ENCODE data around the gene POLR3GL.
"Not testable (repeated sequence)": the region's sequence is repeated elsewhere in the genome, so short reads cannot be mapped to it uniquely, and the experiment has no call there.

Gene POLR3GL

GRCh38 chr1:146022403-146023127 lies 58.1 kb downstream of the POLR3GL start:
- H3K36me3 ChIP-seq (replicated peaks in 1 of 2; ENCODE audit: control insufficient read depth in 2 of 2, insufficient read depth in 2 of 2, low read length in 2 of 2): no peaks in the 10 kb centered on the region
- peaks cover 0 to 2% of the 10 kb centered on the region in 2 donors for H3K4me1 ChIP-seq (ENCODE audit: control insufficient read depth in 2 of 2, insufficient read depth in 1 of 2, low read depth in 1 of 2, low read length in 2 of 2)
- no peaks in the 10 kb centered on the region for H3K79me1 ChIP-seq (ENCODE audit: low read depth, low read length)
- H2BK12ac ChIP-seq (ENCODE audit: low read length): no peak overlapping the region
- no peak overlapping the region for H2AK5ac ChIP-seq (ENCODE audit: low read depth, low read length)
- H3K27ac ChIP-seq (replicated peaks; ENCODE audit: low read length): no peak overlapping the region
- no peak overlapping the region for H3K14ac ChIP-seq (ENCODE audit: low read length)
- no peak overlapping the region for H2BK5ac ChIP-seq (ENCODE audit: low read length)
- H3K4me2 ChIP-seq (ENCODE audit: insufficient read depth, low read length, poor library complexity, severe bottlenecking): no peak overlapping the region
- no peak overlapping the region for H3K9ac ChIP-seq (ENCODE audit: low read depth, low read length, poor library complexity)
- H2BK15ac ChIP-seq (ENCODE audit: low read length): no peak overlapping the region
- H3K23ac ChIP-seq (ENCODE audit: low read depth, low read length, poor library complexity): no peak overlapping the region
- H3K4me3 ChIP-seq (ENCODE audit: low read length in 2 of 2): no peak overlapping the region
- no peak overlapping the region for H3K18ac ChIP-seq (ENCODE audit: low read length)
- no peak overlapping the region for H2AFZ ChIP-seq (ENCODE audit: low read length)
- peaks cover 4 to 12% of the 10 kb centered on the region in 2 donors for H3K9me3 ChIP-seq (replicated peaks in 1 of 2; ENCODE audit: control insufficient read depth in 2 of 2, insufficient read depth in 1 of 2, low read depth in 1 of 2, low read length in 2 of 2)
- peaks cover 0 to 54% (median 24%) of the 10 kb centered on the region in 3 experiments for H3K27me3 ChIP-seq (ENCODE audit: control insufficient read depth in 3 of 3, insufficient read depth in 3 of 3, low read depth in 1 of 3, low read length in 3 of 3)
- whole genome bisulfite sequencing, 2 donors (ENCODE audit: extremely low coverage in 2 of 2, insufficient read length in 2 of 2, insufficient replicate concordance in 1 of 2): no CpG with 5 or more reads among the region's 7 CpGs
- H2BK120ac ChIP-seq (ENCODE audit: low read depth, low read length): no peak overlapping the region
- no peak for DNase-seq (ENCODE audit: low spot score)
- no peak overlapping the region for H4K91ac ChIP-seq (ENCODE audit: low read depth, low read length, poor library complexity)
- H4K8ac ChIP-seq (ENCODE audit: low read depth, low read length): no peak overlapping the region
- H3K4ac ChIP-seq (ENCODE audit: low read length): no peak overlapping the region

GRCh38 chr1:146025787-146026495 lies 61.5 kb downstream of the POLR3GL start:
- not testable (repeated sequence) for H2AFZ ChIP-seq (ENCODE audit: low read length); H3K18ac ChIP-seq (ENCODE audit: low read length); H2BK12ac ChIP-seq (ENCODE audit: low read length); H3K4ac ChIP-seq (ENCODE audit: low read length); DNase-seq (ENCODE audit: low spot score); H2BK15ac ChIP-seq (ENCODE audit: low read length); H3K9ac ChIP-seq (ENCODE audit: low read depth, low read length, poor library complexity); H3K36me3 ChIP-seq (replicated peaks in 1 of 2; ENCODE audit: control insufficient read depth in 2 of 2, insufficient read depth in 2 of 2, low read length in 2 of 2); H3K9me3 ChIP-seq (replicated peaks in 1 of 2; ENCODE audit: control insufficient read depth in 2 of 2, insufficient read depth in 1 of 2, low read depth in 1 of 2, low read length in 2 of 2); H3K27ac ChIP-seq (replicated peaks; ENCODE audit: low read length); H3K4me2 ChIP-seq (ENCODE audit: insufficient read depth, low read length, poor library complexity, severe bottlenecking); H3K4me3 ChIP-seq (ENCODE audit: low read length in 2 of 2); H3K14ac ChIP-seq (ENCODE audit: low read length); H3K23ac ChIP-seq (ENCODE audit: low read depth, low read length, poor library complexity); H2BK5ac ChIP-seq (ENCODE audit: low read length); H4K8ac ChIP-seq (ENCODE audit: low read depth, low read length); H3K79me1 ChIP-seq (ENCODE audit: low read depth, low read length); H2AK5ac ChIP-seq (ENCODE audit: low read depth, low read length); H3K4me1 ChIP-seq (ENCODE audit: control insufficient read depth in 2 of 2, insufficient read depth in 1 of 2, low read depth in 1 of 2, low read length in 2 of 2); H4K91ac ChIP-seq (ENCODE audit: low read depth, low read length, poor library complexity); H2BK120ac ChIP-seq (ENCODE audit: low read depth, low read length)
- no CpG with 5 or more reads among the region's 2 CpGs for WGBS, 2 donors (ENCODE audit: extremely low coverage in 2 of 2, insufficient read length in 2 of 2, insufficient replicate concordance in 1 of 2)
- H3K27me3 ChIP-seq (ENCODE audit: control insufficient read depth in 3 of 3, insufficient read depth in 3 of 3, low read depth in 1 of 3, low read length in 3 of 3): peaks cover 0 to 20% (median 0%) of the 10 kb centered on the region in 3 experiments

- not testable (repeated sequence) for H3K4me2 ChIP-seq (ENCODE audit: insufficient read depth, low read length, poor library complexity, severe bottlenecking); H3K36me3 ChIP-seq (replicated peaks in 1 of 2; ENCODE audit: control insufficient read depth in 2 of 2, insufficient read depth in 2 of 2, low read length in 2 of 2); H3K79me1 ChIP-seq (ENCODE audit: low read depth, low read length); H3K23ac ChIP-seq (ENCODE audit: low read depth, low read length, poor library complexity); H3K14ac ChIP-seq (ENCODE audit: low read length); H2BK5ac ChIP-seq (ENCODE audit: low read length); DNase-seq (ENCODE audit: low spot score); H3K4me1 ChIP-seq (ENCODE audit: control insufficient read depth in 2 of 2, insufficient read depth in 1 of 2, low read depth in 1 of 2, low read length in 2 of 2); H3K27ac ChIP-seq (replicated peaks; ENCODE audit: low read length); H3K4ac ChIP-seq (ENCODE audit: low read length); H3K9me3 ChIP-seq (replicated peaks in 1 of 2; ENCODE audit: control insufficient read depth in 2 of 2, insufficient read depth in 1 of 2, low read depth in 1 of 2, low read length in 2 of 2); H3K9ac ChIP-seq (ENCODE audit: low read depth, low read length, poor library complexity); H2BK12ac ChIP-seq (ENCODE audit: low read length); H2BK15ac ChIP-seq (ENCODE audit: low read length); H4K8ac ChIP-seq (ENCODE audit: low read depth, low read length); H2BK120ac ChIP-seq (ENCODE audit: low read depth, low read length); H3K18ac ChIP-seq (ENCODE audit: low read length); H2AFZ ChIP-seq (ENCODE audit: low read length); H2AK5ac ChIP-seq (ENCODE audit: low read depth, low read length); H3K4me3 ChIP-seq (ENCODE audit: low read length in 2 of 2); H4K91ac ChIP-seq (ENCODE audit: low read depth, low read length, poor library complexity)
- no CpG with 5 or more reads among the region's 1 CpG for WGBS, 2 donors (ENCODE audit: extremely low coverage in 2 of 2, insufficient read length in 2 of 2, insufficient replicate concordance in 1 of 2)
- H3K27me3 ChIP-seq (ENCODE audit: control insufficient read depth in 3 of 3, insufficient read depth in 3 of 3, low read depth in 1 of 3, low read length in 3 of 3): peaks cover 0 to 13% (median 0%) of the 10 kb centered on the region in 3 experiments
Measured at GRCh38 chr1:146026650-146027049, 62.2 kb downstream of the POLR3GL start.

Measured in neuronal stem cell (in vitro differentiated cells).